ENCODE measurements around the gene PCBD1. TPM values are rescaled to one million over a fixed set of nuclear protein-coding genes. Genes with fewer than 3 reads are reported as not detected.

PCBD1 gene
- total RNA-seq, 1 experiment from 2014 or later: 39.7 TPM

DNA sequence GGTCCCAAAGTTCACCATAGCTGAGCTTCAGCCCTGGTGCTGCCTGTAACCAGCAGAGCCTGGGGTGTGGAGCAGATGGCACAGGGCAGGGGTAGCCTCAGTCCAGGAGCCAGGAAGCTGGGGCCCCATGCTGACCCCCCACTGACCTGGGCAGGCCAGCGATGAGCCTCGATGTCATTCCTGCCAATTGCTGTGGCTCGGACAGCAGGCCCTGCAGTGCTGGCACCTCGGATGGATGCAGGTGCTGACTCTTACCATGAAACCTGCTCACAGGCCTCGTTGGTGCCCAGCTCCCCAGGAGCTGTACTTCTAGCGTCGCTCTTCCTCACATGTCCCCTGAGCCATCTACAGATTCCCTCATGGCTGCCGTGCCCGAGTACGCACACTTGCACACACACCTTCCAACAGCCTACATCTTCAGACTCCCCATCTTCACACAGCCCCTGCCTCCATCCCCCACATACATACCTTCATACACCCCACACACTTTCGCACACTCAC lies 46.8 kb upstream of the PCBD1 start:
- Mint-ChIP-seq H3K27me3 (ENCODE audit: low read depth) (peaks cover 9% of the 10 kb centered on the region), H3K4me3 (peak overlapping the region in 1 of 2 experiments; percentile 0; a peak in 1 of 5 replicates), H3K9me3 (no peaks in the 10 kb centered on the region), H3K4me1 (peaks cover 0 to 3% of the 10 kb centered on the region in 2 experiments; a peak in 1 of 4 replicates), H3K27ac (peak overlapping the region in 1 of 3 experiments; percentile 77; a peak in 3 of 7 replicates), H3K36me3 (ENCODE audit: insufficient read depth in 1 of 3, low read depth in 3 of 3) (no peaks in the 10 kb centered on the region)
- H3K79me1 ChIP-seq (ENCODE audit: insufficient read depth, low read depth, low read length, poor library complexity, severe bottlenecking): no peaks in the 10 kb centered on the region
- H3K27ac ChIP-seq (ENCODE audit: insufficient read length, low read depth, low read length): no peak overlapping the region
- H2AK5ac ChIP-seq (ENCODE audit: insufficient read length, low read length): no peak overlapping the region
- no peak overlapping the region for H2BK12ac ChIP-seq (ENCODE audit: insufficient read length, low read depth, low read length)
- H4K20me1 ChIP-seq (ENCODE audit: control insufficient read depth, insufficient read depth, insufficient read length): no peaks in the 10 kb centered on the region
- no peak overlapping the region; the same call in 1 of the 2 replicates for H3K14ac ChIP-seq (ENCODE audit: insufficient read depth, low read length)
- H2AFZ ChIP-seq (ENCODE audit: low read length): no peak overlapping the region
- H3K9me3 ChIP-seq (ENCODE audit: control insufficient read depth, low read depth, low read length): no peaks in the 10 kb centered on the region
- H4K8ac ChIP-seq (replicated peaks; ENCODE audit: insufficient read length, low read depth, low read length): no peak overlapping the region
- H3K4me2 ChIP-seq (ENCODE audit: insufficient read depth, insufficient read length, low read length): no peak overlapping the region
- TF ChIP-seq, protein P1, sequence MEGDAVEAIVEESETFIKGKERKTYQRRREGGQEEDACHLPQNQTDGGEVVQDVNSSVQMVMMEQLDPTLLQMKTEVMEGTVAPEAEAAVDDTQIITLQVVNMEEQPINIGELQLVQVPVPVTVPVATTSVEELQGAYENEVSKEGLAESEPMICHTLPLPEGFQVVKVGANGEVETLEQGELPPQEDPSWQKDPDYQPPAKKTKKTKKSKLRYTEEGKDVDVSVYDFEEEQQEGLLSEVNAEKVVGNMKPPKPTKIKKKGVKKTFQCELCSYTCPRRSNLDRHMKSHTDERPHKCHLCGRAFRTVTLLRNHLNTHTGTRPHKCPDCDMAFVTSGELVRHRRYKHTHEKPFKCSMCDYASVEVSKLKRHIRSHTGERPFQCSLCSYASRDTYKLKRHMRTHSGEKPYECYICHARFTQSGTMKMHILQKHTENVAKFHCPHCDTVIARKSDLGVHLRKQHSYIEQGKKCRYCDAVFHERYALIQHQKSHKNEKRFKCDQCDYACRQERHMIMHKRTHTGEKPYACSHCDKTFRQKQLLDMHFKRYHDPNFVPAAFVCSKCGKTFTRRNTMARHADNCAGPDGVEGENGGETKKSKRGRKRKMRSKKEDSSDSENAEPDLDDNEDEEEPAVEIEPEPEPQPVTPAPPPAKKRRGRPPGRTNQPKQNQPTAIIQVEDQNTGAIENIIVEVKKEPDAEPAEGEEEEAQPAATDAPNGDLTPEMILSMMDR (conservative IDR thresholded peaks at IDR 0.05): no peak
- no peak overlapping the region for H4K91ac ChIP-seq (ENCODE audit: insufficient read length, low read depth, low read length)
- H2BK20ac ChIP-seq (ENCODE audit: low read depth, low read length, poor library complexity, severe bottlenecking): no peak overlapping the region
- no peaks in the 10 kb centered on the region for H3K4me1 ChIP-seq (ENCODE audit: insufficient read depth, low read length)
- H3K9ac ChIP-seq (ENCODE audit: extremely low read depth, insufficient read length, low read length): no peak overlapping the region
- H2BK120ac ChIP-seq (ENCODE audit: low read depth, low read length, poor library complexity, severe bottlenecking): no peak overlapping the region
- WGBS (ENCODE audit: extremely low coverage, insufficient read length, low lambda C conversion rate): 100% methylated on average over 1 of the region's 11 CpGs
- no peaks in the 10 kb centered on the region for H3K23me2 ChIP-seq (ENCODE audit: insufficient read length, low read depth, low read length, poor library complexity, severe bottlenecking)
- no peak overlapping the region for H3K56ac ChIP-seq (ENCODE audit: insufficient read length, low read depth, low read length)
- no peak overlapping the region for H3K18ac ChIP-seq (ENCODE audit: insufficient read length, low read depth, low read length)
- H2BK15ac ChIP-seq (ENCODE audit: low read depth, low read length): no peak overlapping the region
- no peak for DNase-seq
- no peak overlapping the region for H3K23ac ChIP-seq (ENCODE audit: insufficient read length, low read depth, low read length)
- no peak overlapping the region for H3K4ac ChIP-seq (ENCODE audit: low read depth, low read length)
- no peaks in the 10 kb centered on the region for H3K27me3 ChIP-seq (ENCODE audit: insufficient read depth, low read length)
- no peak overlapping the region for H4K5ac ChIP-seq (ENCODE audit: insufficient read length, low read depth, low read length)
- no peaks in the 10 kb centered on the region for H3K79me2 ChIP-seq (ENCODE audit: insufficient read depth, low read length)
- no peak overlapping the region for H3T11ph ChIP-seq (ENCODE audit: low read length)
- H2BK5ac ChIP-seq (ENCODE audit: insufficient read length, low read length): no peak overlapping the region

Measured in H9 (cell line).